ENCODE data around the gene FBXO48.
"Not testable (repeated sequence)": the region's sequence is repeated elsewhere in the genome, so short reads cannot be mapped to it uniquely, and the experiment has no call there.

The FBXO48 gene

GRCh38 chr2:68469935-68470334, 2.8 kb upstream of the FBXO48 start:
- no peak for DNase-seq

- no peak for DNase-seq
Measured at GRCh38 chr2:68468801-68469200, 1.7 kb upstream of the FBXO48 start.

- no peak for DNase-seq
Measured at GRCh38 chr2:68466778-68467076, 367 bp downstream of the FBXO48 start.

- DNase-seq, result peak; percentile 28
Measured at GRCh38 chr2:68466361-68466777, 725 bp downstream of the FBXO48 start.

- DNase-seq, result no peak
Measured at GRCh38 chr2:68465081-68465916, 1.8 kb downstream of the FBXO48 start.

GRCh38 chr2:68464651-68465050, 2.4 kb downstream of the FBXO48 start:
- no peak for DNase-seq

- DNase-seq, result no peak
Measured at GRCh38 chr2:68463287-68463877, 3.7 kb downstream of the FBXO48 start.

- DNase-seq, result no peak
Measured at GRCh38 chr2:68458981-68459380, 8.1 kb downstream of the FBXO48 start.

- no peak for DNase-seq
Measured at GRCh38 chr2:68456198-68456597, 10.9 kb downstream of the FBXO48 start.

- no peak for DNase-seq
Measured at GRCh38 chr2:68454719-68455118, 12.4 kb downstream of the FBXO48 start.

- no peak for DNase-seq
Measured at GRCh38 chr2:68453761-68454360, 13.2 kb downstream of the FBXO48 start.

GRCh38 chr2:68452158-68452900, 14.8 kb downstream of the FBXO48 start:
- no peak for DNase-seq

- no peak for DNase-seq
Measured at GRCh38 chr2:68448671-68449653, 18.1 kb downstream of the FBXO48 start.

GRCh38 chr2:68447118-68447517, 20.0 kb downstream of the FBXO48 start:
- DNase-seq, result no peak

- not testable (repeated sequence) for DNase-seq
Measured at GRCh38 chr2:68446425-68446824, 20.7 kb downstream of the FBXO48 start.

- no peak for DNase-seq
Measured at GRCh38 chr2:68441994-68442322, 25.1 kb downstream of the FBXO48 start.

GRCh38 chr2:68441179-68441993, 25.7 kb downstream of the FBXO48 start:
- DNase-seq, result peak; percentile 88

- DNase-seq, result no peak
Measured at GRCh38 chr2:68438455-68439303, 28.4 kb downstream of the FBXO48 start.

GRCh38 chr2:68436270-68436669, 30.8 kb downstream of the FBXO48 start:
- no peak for DNase-seq

GRCh38 chr2:68435615-68436014, 31.5 kb downstream of the FBXO48 start:
- no peak for DNase-seq

GRCh38 chr2:68434981-68435380, 32.1 kb downstream of the FBXO48 start:
- DNase-seq, result no peak
